H1 (cell line): ENCODE data around the gene PITPNC1. TPM values are rescaled to one million over a fixed set of nuclear protein-coding genes. Genes with fewer than 3 reads are reported as not detected.

ENCODE experiments used
- CTCF ChIA-PET: fragments of 300-600 bp; sonication (Branson Sonifier 250); formaldehyde crosslinking; loops from one replicate; lab custom pipeline; 2021; ENCODE audit not compliant: partially characterized antibody; lab: Charles Lee
- POLR2A ChIA-PET: fragments of 300-600 bp; sonication (Branson Sonifier 250); formaldehyde crosslinking; loops from one replicate; lab custom pipeline; 2021; ENCODE audit warnings: inconsistent platforms; ENCODE audit not compliant: partially characterized antibody; lab: Charles Lee
- DNase-seq, 2 experiments: peaks; one replicate each; pipeline versions ENCODE4 v3.0.0 to v3.0.0-alpha.2; 2010 to 2022; ENCODE audit warnings: low spot score in 2 of 2, low read depth in 1 of 2, mixed read lengths in 1 of 2
- FAIRE-seq: peaks from 2 replicates; lab custom pipeline; 2011; peaks lifted over from hg19 to GRCh38; lab: Jason Lieb, UNC
- H2AFZ ChIP-seq: 2 replicates; pipeline ENCODE4 v1.8.1; 2012; ENCODE audit warnings: low read length, inconsistent platforms
- H2AK5ac ChIP-seq: 2 replicates; pipeline ENCODE4 v1.6.1; 2013; ENCODE audit warnings: low read depth, low read length
- H2BK120ac ChIP-seq: replicated peaks from 2 replicates; pipeline ENCODE3; 2013; ENCODE audit warnings: low read depth, low read length, inconsistent platforms
- H2BK12ac ChIP-seq: 2 replicates; pipeline ENCODE4 v1.6.1; 2013; ENCODE audit warnings: low read depth, low read length
- H2BK15ac ChIP-seq: 2 replicates; pipeline ENCODE4 v1.6.1; 2013; ENCODE audit warnings: low read length
- H2BK20ac ChIP-seq: 2 replicates; pipeline ENCODE4 v1.6.1; 2013; ENCODE audit warnings: low read length
- H2BK5ac ChIP-seq: 2 replicates; pipeline ENCODE4 v1.6.1; 2013; ENCODE audit warnings: low read depth, low read length
- H3K14ac ChIP-seq: 2 replicates; pipeline ENCODE4 v1.6.1; 2013; ENCODE audit warnings: inconsistent platforms; ENCODE audit not compliant: insufficient read length
- H3K18ac ChIP-seq: 2 replicates; pipeline ENCODE4 v1.6.1; 2013; ENCODE audit warnings: low read length; ENCODE audit errors: extremely low read depth
- H3K23ac ChIP-seq: 2 replicates; pipeline ENCODE4 v1.6.1; 2013; ENCODE audit warnings: inconsistent platforms; ENCODE audit not compliant: insufficient read length
- H3K23me2 ChIP-seq: 2 replicates; pipeline ENCODE4 v1.6.1; 2013; ENCODE audit warnings: low read depth, low read length
- H3K27ac ChIP-seq: 2 replicates; pipeline ENCODE4 v1.6.1; 2011; ENCODE audit warnings: low read depth, low read length, inconsistent platforms
- H3K27me3 ChIP-seq, 4 experiments: replicated peaks in 1 of 4; 1 replicate in 1 of 4; 2 replicates in 3 of 4; pipeline versions ENCODE4 v1.6.1 to v1.8.1; 2011 to 2013; ENCODE audit warnings: low read length in 3 of 4, mild to moderate bottlenecking in 3 of 4, inconsistent platforms in 2 of 4, mixed read lengths in 2 of 4, moderate library complexity in 1 of 4; ENCODE audit not compliant: control insufficient read depth in 3 of 4, insufficient read depth in 3 of 4; ENCODE audit errors: extremely low read depth in 1 of 4
- H3K36me3 ChIP-seq, 4 experiments: 2 replicates each; pipeline versions ENCODE4 v1.6.1 to v1.8.1; 2011 to 2013; ENCODE audit warnings: mild to moderate bottlenecking in 4 of 4, low read length in 3 of 4, moderate library complexity in 2 of 4, control low read depth in 1 of 4, inconsistent platforms in 1 of 4; ENCODE audit not compliant: insufficient read depth in 4 of 4, control insufficient read depth in 2 of 4
- H3K4ac ChIP-seq: replicated peaks from 2 replicates; pipeline ENCODE3; 2013; ENCODE audit warnings: low read length, low read depth, mixed read lengths, inconsistent platforms; ENCODE audit not compliant: insufficient read length
- H3K4me1 ChIP-seq, 4 experiments: replicated peaks in 1 of 4; 1 replicate in 1 of 4; 2 replicates in 3 of 4; pipeline versions ENCODE4 v1.6.1 to v1.8.1; 2011 to 2013; ENCODE audit warnings: low read length in 3 of 4, inconsistent platforms in 2 of 4, mixed read lengths in 1 of 4; ENCODE audit not compliant: insufficient read depth in 4 of 4, control insufficient read depth in 3 of 4
- H3K4me2 ChIP-seq, 2 experiments: 2 replicates each; pipeline versions ENCODE4 v1.6.1 to v1.8.1; 2011 to 2013; ENCODE audit warnings: low read depth in 2 of 2, low read length in 2 of 2, control low read depth in 1 of 2, inconsistent platforms in 1 of 2, mild to moderate bottlenecking in 1 of 2; ENCODE audit not compliant: insufficient read depth in 1 of 2
- H3K4me3 ChIP-seq, 4 experiments: fragments of 200-600, 300-600 bp in 1 of 4; sonication (generic), shearing (Covaris generic), sonication (Bioruptor Twin) in 1 of 4; 2 replicates each; pipeline versions ENCODE4 v1.5.1 to v1.8.1; 2011 to 2016; ENCODE audit warnings: low read length in 4 of 4, low read depth in 3 of 4, control low read depth in 2 of 4, inconsistent platforms in 2 of 4, mild to moderate bottlenecking in 2 of 4, mixed read lengths in 1 of 4, moderate library complexity in 1 of 4; ENCODE audit not compliant: insufficient read depth in 2 of 4; ENCODE audit errors: extremely low read depth in 1 of 4
- H3K56ac ChIP-seq: replicated peaks from 2 replicates; pipeline ENCODE3; 2013; ENCODE audit warnings: low read depth, mild to moderate bottlenecking, mixed read lengths, low read length, inconsistent platforms; ENCODE audit not compliant: insufficient read length
- H3K79me1 ChIP-seq: 2 replicates; pipeline ENCODE4 v1.6.1; 2013; ENCODE audit warnings: low read depth, low read length, control low read depth
- H3K79me2 ChIP-seq, 2 experiments: 2 replicates each; pipeline versions ENCODE4 v1.6.1 to v1.8.1; 2012 to 2013; ENCODE audit warnings: low read length in 2 of 2, mild to moderate bottlenecking in 2 of 2, inconsistent platforms in 1 of 2; ENCODE audit not compliant: insufficient read depth in 2 of 2, control insufficient read depth in 1 of 2
- H3K9ac ChIP-seq, 4 experiments: replicated peaks in 1 of 4; 1 replicate in 1 of 4; 2 replicates in 3 of 4; pipeline versions ENCODE4 v1.6.1 to v1.8.1; 2011 to 2013; ENCODE audit warnings: low read depth in 3 of 4, low read length in 3 of 4, control low read depth in 2 of 4, mild to moderate bottlenecking in 2 of 4, moderate library complexity in 2 of 4, inconsistent platforms in 1 of 4; ENCODE audit errors: extremely low read depth in 1 of 4
- H3K9me3 ChIP-seq, 2 experiments: 2 replicates each; pipeline versions ENCODE4 v1.6.1 to v1.8.1; 2012 to 2013; ENCODE audit warnings: mild to moderate bottlenecking in 2 of 2, moderate library complexity in 2 of 2, control low read depth in 1 of 2, inconsistent platforms in 1 of 2, low read depth in 1 of 2, low read length in 1 of 2, mixed read lengths in 1 of 2; ENCODE audit not compliant: insufficient read depth in 2 of 2
- H4K20me1 ChIP-seq, 2 experiments: replicated peaks in 1 of 2; 2 replicates each; pipeline versions ENCODE3 to v1.8.1; 2011 to 2013; ENCODE audit warnings: inconsistent platforms in 2 of 2, low read length in 2 of 2, mild to moderate bottlenecking in 1 of 2; ENCODE audit not compliant: insufficient read depth in 2 of 2, control insufficient read depth in 1 of 2
- H4K5ac ChIP-seq: 2 replicates; pipeline ENCODE4 v1.6.1; 2013; ENCODE audit warnings: low read length, low read depth, mixed read lengths, inconsistent platforms; ENCODE audit not compliant: insufficient read length
- H4K8ac ChIP-seq: 2 replicates; pipeline ENCODE4 v1.8.0; 2013; ENCODE audit warnings: mild to moderate bottlenecking, moderate library complexity, low read length, inconsistent platforms; ENCODE audit not compliant: insufficient read depth; ENCODE audit errors: extremely low read depth
- H4K91ac ChIP-seq: replicated peaks from 2 replicates; pipeline ENCODE3; 2013; ENCODE audit warnings: low read length, mixed read lengths, inconsistent platforms; ENCODE audit not compliant: insufficient read length
- CEBPB ChIP-seq: IDR thresholded peaks from 2 replicates; pipeline ENCODE4 v1.6.1; 2012; ENCODE audit warnings: low read depth, low read length
- HDAC6 ChIP-seq: IDR thresholded peaks from one replicate; pipeline ENCODE4 v1.7.1; 2012; ENCODE audit warnings: low read depth, mild to moderate bottlenecking, inconsistent platforms, low read length, moderate library complexity
- WGBS, 2 experiments: shearing (Covaris generic) in 1 of 2; methylation state at CpG; one replicate each; pipeline versions ENCODE4 v1.1.6 to v1.1.7; 2013 to 2015; ENCODE audit warnings: low lambda C conversion rate in 2 of 2, mixed read lengths in 2 of 2, inconsistent platforms in 1 of 2, low coverage in 1 of 2, missing lambda C conversion rate in 1 of 2; ENCODE audit not compliant: insufficient replicate concordance in 2 of 2, insufficient coverage in 1 of 2, insufficient read length in 1 of 2; ENCODE audit errors: extremely low coverage in 1 of 2, missing lambda C conversion rate in 1 of 2; 5-methylcytosine and 5-hydroxymethylcytosine counted together
- polyA plus RNA-seq, 7 experiments: library from polyadenylated mRNA; depleted of rRNA in 3 of 7; stranded (reverse) in 5 of 7; unstranded in 2 of 7; fragments of >200 nt in 5 of 7; fragments of 200-250 nt in 2 of 7; gene quantifications; 1 replicate in 5 of 7; 2 replicates in 1 of 7; 4 replicates in 1 of 7; pipeline versions ENCODE4 v1.2.1 to v1.2.3, GENCODE V29; 2011 to 2013; ENCODE audit warnings: missing spikeins in 2 of 7, mixed read lengths in 2 of 7
- total RNA-seq: library from RNA; stranded (reverse); fragmentation: NEBNext Ultra II Directional; extraction: Animal tissue kit (Norgen Biotek cat#: 25700); gene quantifications from 2 replicates; pipeline ENCODE4 v1.2.1, GENCODE V29; 2021

The PITPNC1 gene
- total and polyA plus RNA-seq, 2 of the 8 experiments (the other 6 are each of a cell fraction or from before 2014, with no cell fraction given) = 17.6 to 54.7 TPM

DNA sequence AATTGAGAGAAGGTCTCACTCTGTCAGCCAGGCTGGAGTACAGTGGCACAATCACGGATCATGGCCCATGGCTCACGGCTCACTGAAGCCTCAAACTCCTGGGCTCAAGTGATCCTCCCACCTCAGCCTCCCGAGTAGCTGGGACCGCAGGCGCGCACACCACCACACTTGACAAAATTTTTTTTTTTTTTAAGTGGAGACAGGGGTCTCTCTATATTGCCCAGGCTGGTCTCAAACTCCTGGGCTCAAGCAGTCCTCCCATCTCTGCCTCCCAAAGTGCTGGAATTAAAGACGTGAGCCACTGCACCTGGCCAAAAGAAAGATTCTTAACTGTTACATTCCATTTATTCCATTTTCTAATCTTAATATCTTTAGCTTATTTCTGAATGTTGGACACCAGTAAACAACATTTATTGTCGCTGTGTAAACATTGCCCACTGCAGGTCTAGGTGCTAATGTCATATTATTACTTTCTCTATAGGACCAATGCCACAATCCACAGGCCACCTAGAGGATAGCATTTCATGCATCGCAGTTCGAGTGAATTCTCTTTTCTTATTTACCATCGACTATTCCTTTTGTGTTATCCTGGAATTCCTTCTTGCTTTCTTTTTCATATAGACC, 123.7 kb downstream of the PITPNC1 start:
- H2BK5ac ChIP-seq = no peak overlapping the region
- peaks cover 0 to 68% of the 10 kb centered on the region in 2 experiments; a peak in 2 of 4 replicates for H3K79me2 ChIP-seq
- no peak overlapping the region for H2BK12ac ChIP-seq
- H4K91ac ChIP-seq = no peak overlapping the region
- no peak overlapping the region for H3K18ac ChIP-seq
- H3K4ac ChIP-seq = no peak overlapping the region
- H3K14ac ChIP-seq = no peak overlapping the region
- no peak overlapping the region for H3K4me3 ChIP-seq
- H3K9ac ChIP-seq = no peak overlapping the region
- no peak overlapping the region for H3K56ac ChIP-seq
- no peak overlapping the region for H2AK5ac ChIP-seq
- no peak overlapping the region for H3K27ac ChIP-seq
- H2BK120ac ChIP-seq = no peak overlapping the region
- WGBS, 2 experiments = 93% methylated on average over 11 of the region's 11 CpGs; no CpG with 5 or more reads in 1 of the 2 experiments
- H3K4me1 ChIP-seq = peaks cover 0 to 4% (median 3%) of the 10 kb centered on the region in 4 experiments; a peak in 3 of 7 replicates
- ChIA-PET POLR2A (interaction anchor here (0.6 kb wide), 1 partner anchor 122 kb away, joined by 3 read pairs; no protein-coding TSS in a partner anchor), CTCF (interaction anchor here (2.3 to 3.1 kb wide), 2 partner anchors 12 to 26 kb away, joined by 7 to 9 read pairs; no protein-coding TSS in a partner anchor)
- no peak overlapping the region for H3K4me2 ChIP-seq
- no peaks in the 10 kb centered on the region for H3K36me3 ChIP-seq
- H3K23ac ChIP-seq = no peak overlapping the region
- no peaks in the 10 kb centered on the region for H3K23me2 ChIP-seq
- no peak overlapping the region for H4K8ac ChIP-seq
- no peaks in the 10 kb centered on the region; the same call in 1 of the 2 replicates for H3K79me1 ChIP-seq
- no peak overlapping the region for H2BK20ac ChIP-seq
- H4K5ac ChIP-seq = no peak overlapping the region
- DNase-seq (no peak), FAIRE-seq (no peak)
- no peak overlapping the region for H2BK15ac ChIP-seq
- H3K9me3 ChIP-seq = no peaks in the 10 kb centered on the region
- H4K20me1 ChIP-seq = no peaks in the 10 kb centered on the region
- no peak overlapping the region for H2AFZ ChIP-seq
- H3K27me3 ChIP-seq = no peaks in the 10 kb centered on the region
- no peak for TF ChIP-seq HDAC6
- no peak for TF ChIP-seq CEBPB
